HG02610 (cell line): Measurements from ENCODE around the gene PLLP.
A peak's percentile ranks its signal among the peaks of the same experiment; 100 is the strongest.
"Not testable (repeated sequence)": the region's sequence is repeated elsewhere in the genome, so short reads cannot be mapped to it uniquely, and the experiment has no call there.

Experiments
- ATAC-seq: cut with Tn5 transposase; IDR thresholded peaks from one replicate; pipeline ENCODE4 v1.9.1; 2021; ENCODE audit warnings: mild to moderate bottlenecking, moderate library complexity; ENCODE audit not compliant: unreplicated experiment

The PLLP gene

GRCh38 chr16:57275946-57276345 lies 8.5 kb downstream of the PLLP start:
- ATAC-seq: not testable (repeated sequence)

- ATAC-seq: no peak
Observed at GRCh38 chr16:57273826-57274225, 10.6 kb downstream of the PLLP start.

- no peak for ATAC-seq
Observed at GRCh38 chr16:57273359-57273758, 11.1 kb downstream of the PLLP start.

GRCh38 chr16:57271867-57272495 lies 12.5 kb downstream of the PLLP start:
- ATAC-seq: no peak

- ATAC-seq: no peak
Observed at GRCh38 chr16:57271063-57271345, 13.5 kb downstream of the PLLP start.

- ATAC-seq: no peak
Observed at GRCh38 chr16:57270221-57271062, 14.0 kb downstream of the PLLP start.

- no peak for ATAC-seq
Observed at GRCh38 chr16:57268804-57269800, 15.4 kb downstream of the PLLP start.

- ATAC-seq: not testable (repeated sequence)
Observed at GRCh38 chr16:57267343-57267742, 17.1 kb downstream of the PLLP start.

GRCh38 chr16:57266531-57267260 lies 17.8 kb downstream of the PLLP start:
- ATAC-seq: no peak

GRCh38 chr16:57265850-57266530 lies 18.5 kb downstream of the PLLP start:
- ATAC-seq: no peak

- ATAC-seq: no peak
Observed at GRCh38 chr16:57264950-57265371, 19.5 kb downstream of the PLLP start.

GRCh38 chr16:57264381-57264780 lies 20.1 kb downstream of the PLLP start:
- ATAC-seq: no peak

- no peak for ATAC-seq
Observed at GRCh38 chr16:57263541-57264351, 20.7 kb downstream of the PLLP start.

GRCh38 chr16:57262841-57263540 lies 21.5 kb downstream of the PLLP start:
- ATAC-seq: no peak

- ATAC-seq: no peak
Observed at GRCh38 chr16:57261806-57262205, 22.7 kb downstream of the PLLP start.

GRCh38 chr16:57260294-57260929 lies 24.1 kb downstream of the PLLP start:
- peak; percentile 47 for ATAC-seq

- ATAC-seq: no peak
Observed at GRCh38 chr16:57258910-57259475, 25.5 kb downstream of the PLLP start.
